Breast epithelium (tissue), 4 donors: ENCODE data around the gene TOLLIP. TPM values are rescaled to one million over a fixed set of nuclear protein-coding genes. Genes with fewer than 3 reads are reported as not detected.

Experiments
- DNase-seq, 2 donors: peaks; one replicate each; pipeline ENCODE4 v3.0.0-alpha.2; 2019; ENCODE audit warnings: low spot score in 2 of 2
- H3K27ac ChIP-seq, 2 donors: fragments of 200-600 bp; sonication (generic) in 1 of 2; one replicate each; pipeline ENCODE4 v1.5.1; 2016 to 2019; ENCODE audit warnings: mild to moderate bottlenecking in 1 of 2
- H3K27me3 ChIP-seq, 2 donors: fragments of 200-600 bp; sonication (generic) in 1 of 2; one replicate each; pipeline versions ENCODE4 v1.5.1 to v1.6.0; 2017 to 2019; ENCODE audit warnings: control low read depth in 1 of 2, mild to moderate bottlenecking in 1 of 2
- H3K36me3 ChIP-seq: fragments of 200-600 bp; one replicate; pipeline ENCODE4 v1.5.1; 2019
- H3K4me1 ChIP-seq, 2 donors: fragments of 200-600 bp; sonication (generic); one replicate each; pipeline ENCODE4 v1.5.1; 2016 to 2019; ENCODE audit warnings: control low read depth in 1 of 2
- H3K4me3 ChIP-seq, 3 donors: fragments of 200-600 bp; sonication (generic); 1 replicate in 2 of 3; 2 replicates in 1 of 3; pipeline ENCODE4 v1.5.1; 2016 to 2019; ENCODE audit warnings: mild to moderate bottlenecking in 3 of 3, moderate library complexity in 2 of 3
- H3K9me3 ChIP-seq, 2 donors: fragments of 200-600 bp; sonication (generic) in 1 of 2; one replicate each; pipeline ENCODE4 v1.5.1; 2016 to 2019; ENCODE audit warnings: control low read depth in 1 of 2
- CTCF ChIP-seq, 3 donors: fragments of 450-650 bp; IDR thresholded peaks; one replicate each; pipeline ENCODE4 v1.5.1; 2016 to 2017; ENCODE audit warnings: antibody characterized with exemption in 3 of 3, mild to moderate bottlenecking in 3 of 3, moderate library complexity in 3 of 3
- POLR2A ChIP-seq: fragments of 450-650 bp; IDR thresholded peaks from one replicate; pipeline ENCODE4 v1.6.1; 2016; ENCODE audit warnings: antibody characterized with exemption, mild to moderate bottlenecking, moderate library complexity
- POLR2AphosphoS5 ChIP-seq, 3 donors: sonication (generic); formaldehyde crosslinking; IDR thresholded peaks; one replicate each; pipeline ENCODE4 v1.6.1; 2017; ENCODE audit warnings: antibody characterized with exemption in 3 of 3
- intact Hi-C: fragments of 100-400 bp; cut with DNase I; formaldehyde crosslinking; loops from one replicate; pipeline ENCODE4 v1.15.1; 2023; ENCODE audit warnings: low total_unique reads
- total RNA-seq, 3 donors: library from RNA; depleted of rRNA; stranded (reverse); fragments of >200 nt; gene quantifications; one replicate each; pipeline ENCODE4 v1.1.0, GENCODE V29; 2016

The TOLLIP gene
- total RNA-seq, 3 donors from 2014 or later, result 32.8 to 47.2 (median 41.0) TPM

GRCh38 chr11:1303973-1304372 is 5.5 kb downstream of the TOLLIP start:
- TF ChIP-seq CTCF (IDR thresholded peaks at IDR 0.05) (no peak), POLR2AphosphoS5 (IDR thresholded peaks at IDR 0.05) (no peak), POLR2A (no peak)
- Histone ChIP-seq H3K9me3 (no peaks in the 10 kb centered on the region), H3K4me3 (peak overlapping the region in 2 of 3 donors; percentile 22 to 48), H3K36me3 (no peaks in the 10 kb centered on the region), H3K27ac (peak overlapping the region; percentile 67 to 74), H3K4me1 (peaks cover 2 to 33% of the 10 kb centered on the region in 2 donors), H3K27me3 (no peaks in the 10 kb centered on the region)
- peak in 1 of 2 donors; percentile 49 for DNase-seq
- intact Hi-C loops, result loop anchor here (1.0 kb wide), 1 partner anchor 91 kb away; no protein-coding TSS in a partner anchor

- Histone ChIP-seq H3K4me1 (peaks cover 2 to 37% of the 10 kb centered on the region in 2 donors), H3K4me3 (no peak overlapping the region), H3K27me3 (no peaks in the 10 kb centered on the region), H3K9me3 (no peaks in the 10 kb centered on the region), H3K36me3 (no peaks in the 10 kb centered on the region), H3K27ac (peak overlapping the region; percentile 63 to 67)
- TF ChIP-seq POLR2AphosphoS5 (IDR thresholded peaks at IDR 0.05) (no peak), CTCF (IDR thresholded peaks at IDR 0.05) (no peak), POLR2A (no peak)
- DNase-seq, result peak in 1 of 2 donors; percentile 49
- intact Hi-C loops, result loop anchor here (1.0 kb wide), 1 partner anchor 92 kb away; no protein-coding TSS in a partner anchor
These were observed 6.2 kb downstream of the TOLLIP start for GRCh38 chr11:1303126-1303821.

GRCh38 chr11:1302461-1303125 is 6.8 kb downstream of the TOLLIP start:
- DNase-seq, result no peak
- peaks cover 0 to 37% of the 10 kb centered on the region in 2 donors for H3K4me1 ChIP-seq
- intact Hi-C loops, result loop anchor here (1.0 kb wide), 1 partner anchor 93 kb away; no protein-coding TSS in a partner anchor

GRCh38 chr11:1302041-1302460 is 7.4 kb downstream of the TOLLIP start:
- TF ChIP-seq POLR2AphosphoS5 (IDR thresholded peaks at IDR 0.05) (no peak), POLR2A (no peak), CTCF (IDR thresholded peaks at IDR 0.05) (no peak)
- intact Hi-C loops, result no loop called here
- no peak for DNase-seq
- no peaks in the 10 kb centered on the region for H3K9me3 ChIP-seq
- H3K27me3 ChIP-seq, result no peaks in the 10 kb centered on the region
- peaks cover 0 to 32% of the 10 kb centered on the region in 2 donors for H3K4me1 ChIP-seq
- no peaks in the 10 kb centered on the region for H3K36me3 ChIP-seq
- peak overlapping the region; percentile 63 to 67 for H3K27ac ChIP-seq
- no peak overlapping the region for H3K4me3 ChIP-seq

More at GRCh38 chr11:1302461-1303125, 6.8 kb downstream of the TOLLIP start:
- TF ChIP-seq POLR2A (no peak), POLR2AphosphoS5 (IDR thresholded peaks at IDR 0.05) (no peak), CTCF (IDR thresholded peaks at IDR 0.05) (no peak)
- Histone ChIP-seq H3K36me3 (no peaks in the 10 kb centered on the region), H3K4me3 (no peak overlapping the region), H3K27me3 (no peaks in the 10 kb centered on the region), H3K9me3 (no peaks in the 10 kb centered on the region), H3K27ac (peak overlapping the region; percentile 63 to 67)
